T47D (cell line): ENCODE measurements around the gene PTPRR.

Source experiments
- DNase-seq, 2 experiments: peaks; one replicate each; pipeline versions ENCODE4 v3.0.0 to v3.0.0-alpha.2; 2011 to 2012; ENCODE audit warnings: low read depth in 1 of 2, low spot score in 1 of 2
- JUND ChIP-seq: IDR thresholded peaks from 2 replicates; pipeline ENCODE4 v1.6.1; 2012; ENCODE audit warnings: low read depth
- in situ Hi-C: cut with HindIII; loops from 2 replicates; pipeline ENCODE4 v1.10.0; 2016; ENCODE audit warnings: low sequenced_read_pairs, low pct_unique_long_range_greater_than_20kb

The PTPRR gene

DNA sequence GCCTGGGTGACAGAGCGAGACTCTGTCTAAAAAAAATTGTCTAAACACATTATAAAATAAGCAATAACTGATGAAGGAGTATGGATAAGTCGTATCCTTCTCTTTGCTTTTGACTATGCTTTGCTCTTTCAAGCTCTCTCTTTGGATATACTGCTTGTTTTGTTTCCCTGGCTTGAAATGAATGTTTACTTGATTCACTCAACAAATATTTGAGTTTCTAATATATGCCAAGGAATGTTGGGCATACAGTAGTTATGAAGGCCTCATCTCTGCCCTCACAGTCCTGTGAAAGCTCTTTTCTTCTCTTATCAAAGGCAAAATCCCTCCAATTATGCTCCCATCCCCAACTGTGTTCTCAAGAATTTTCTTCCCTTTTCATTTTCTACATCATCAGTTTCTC, 123.5 kb downstream of the PTPRR start:
- no peak for TF ChIP-seq JUND
- DNase-seq: peak in 1 of 2 experiments; percentile 76
- in situ Hi-C loops: no loop called here

DNA sequence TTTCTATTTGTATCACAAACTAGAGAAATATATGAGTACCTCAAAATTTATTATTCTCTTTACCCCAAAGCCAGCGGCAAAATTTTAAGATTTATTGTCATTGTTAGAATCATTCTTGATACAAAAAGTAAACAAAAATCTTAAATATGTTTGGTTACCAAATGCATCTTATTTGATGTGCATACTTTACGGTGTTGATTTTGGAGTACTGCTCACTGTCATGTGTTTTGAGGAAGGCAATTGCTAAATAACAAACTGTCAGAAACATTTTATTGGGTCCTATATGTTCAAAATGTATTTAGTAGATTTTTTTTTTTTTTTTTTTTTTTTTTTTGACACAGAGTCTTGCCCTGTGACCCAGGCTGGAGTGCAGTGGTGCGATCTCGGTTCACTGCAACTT, 124.9 kb downstream of the PTPRR start:
- peak in 1 of 2 experiments; percentile 54 for DNase-seq
- TF ChIP-seq JUND: no peak
- in situ Hi-C loops: no loop called here

- TF ChIP-seq JUND: no peak
- DNase-seq: peak in 1 of 2 experiments; percentile 74
- in situ Hi-C loops: no loop called here
These were observed 126.4 kb downstream of the PTPRR start for GRCh38 chr12:70794131-70794530.

DNA sequence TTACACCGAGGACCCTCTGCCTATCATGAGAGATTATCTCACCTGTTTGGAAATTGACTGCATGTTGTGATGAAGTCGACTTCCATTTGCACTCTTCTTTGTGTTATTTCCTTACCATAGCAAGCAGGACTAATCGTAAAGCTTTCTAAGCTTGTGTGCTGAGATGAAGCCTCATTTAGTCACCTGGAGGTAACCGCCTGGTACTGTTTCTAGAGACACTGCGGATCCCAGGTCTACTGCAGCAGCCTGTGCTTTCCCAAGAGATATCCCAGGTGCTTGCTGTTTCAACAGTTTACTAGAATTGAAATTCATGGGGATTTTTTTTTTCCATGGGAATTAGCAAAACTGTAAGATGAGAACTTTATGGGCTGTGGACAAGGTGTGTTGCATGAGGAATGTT, 131.8 kb downstream of the PTPRR start:
- TF ChIP-seq JUND: no peak

GRCh38 chr12:70787612-70788011, 132.9 kb downstream of the PTPRR start:
- TF ChIP-seq JUND: no peak
- in situ Hi-C loops: no loop called here
- DNase-seq: no peak

More for the DNA sequence above, 131.8 kb downstream of the PTPRR start:
- in situ Hi-C loops: no loop called here
- no peak for DNase-seq

GRCh38 chr12:70785896-70786295, 134.6 kb downstream of the PTPRR start:
- in situ Hi-C loops: no loop called here
- TF ChIP-seq JUND: no peak
- no peak for DNase-seq

GRCh38 chr12:70784042-70784668, 136.4 kb downstream of the PTPRR start:
- no peak for TF ChIP-seq JUND
- in situ Hi-C loops: no loop called here
- DNase-seq: no peak

GRCh38 chr12:70783455-70783854, 137.1 kb downstream of the PTPRR start:
- no peak for DNase-seq
- in situ Hi-C loops: no loop called here
- TF ChIP-seq JUND: no peak

GRCh38 chr12:70779250-70779649, 141.3 kb downstream of the PTPRR start:
- no peak for TF ChIP-seq JUND
- in situ Hi-C loops: no loop called here
- DNase-seq: no peak

- in situ Hi-C loops: no loop called here
- no peak for TF ChIP-seq JUND
- DNase-seq: no peak
These were observed 146.5 kb downstream of the PTPRR start for GRCh38 chr12:70774055-70774454.

DNA sequence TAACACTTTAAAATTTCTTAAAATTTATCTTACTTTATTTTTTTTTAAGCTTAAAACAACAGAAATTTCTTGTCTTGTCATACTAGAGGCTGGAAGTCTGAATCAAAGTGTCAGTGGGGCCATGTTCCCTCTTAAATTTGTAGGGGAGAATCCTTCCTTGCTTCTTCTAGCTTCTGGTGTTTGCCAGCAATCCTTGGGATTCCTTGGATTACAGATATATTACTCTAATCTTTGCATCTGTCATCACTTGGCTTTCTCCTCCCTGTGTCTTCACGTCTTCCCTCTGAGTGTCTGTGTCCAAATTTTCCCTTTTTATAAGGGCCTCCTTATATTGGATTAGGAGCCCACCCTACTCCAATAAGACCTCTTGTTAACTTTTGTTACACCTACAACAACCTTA, 147.7 kb downstream of the PTPRR start:
- no peak for DNase-seq
- no peak for TF ChIP-seq JUND
- in situ Hi-C loops: no loop called here

GRCh38 chr12:70771581-70771980, 149.0 kb downstream of the PTPRR start:
- in situ Hi-C loops: no loop called here
- TF ChIP-seq JUND: no peak
- DNase-seq: no peak

GRCh38 chr12:70763666-70764065, 156.9 kb downstream of the PTPRR start:
- DNase-seq: no peak
- in situ Hi-C loops: no loop called here
- no peak for TF ChIP-seq JUND

DNA sequence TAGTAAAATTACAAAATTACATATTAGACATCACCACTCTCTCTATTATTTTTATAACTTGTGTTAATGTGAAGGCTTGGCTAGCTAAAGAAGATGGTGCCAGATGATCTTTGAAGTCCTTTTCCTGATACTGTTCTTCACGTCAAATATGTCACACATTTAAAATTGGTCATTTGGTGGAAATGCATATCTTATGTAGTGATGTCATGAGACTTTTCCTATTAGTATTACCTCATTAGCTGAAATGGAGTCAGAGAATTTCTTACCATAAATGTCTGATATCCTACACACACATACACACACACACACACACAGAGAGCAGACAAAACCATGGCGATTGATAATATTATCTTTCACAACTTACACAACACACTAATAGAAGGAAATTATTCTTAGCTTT, 158.5 kb downstream of the PTPRR start:
- no peak for TF ChIP-seq JUND
- in situ Hi-C loops: no loop called here

More for the DNA sequence above, 158.5 kb downstream of the PTPRR start:
- DNase-seq: no peak
